Neural progenitor cell (in vitro differentiated cells): ENCODE measurements around the gene NXT1.

Experiments used
- CTCF ChIP-seq: fragments of 200-600 bp; sonication (generic); IDR thresholded peaks from 2 replicates; pipeline ENCODE4 v1.5.1; 2017; ENCODE audit warnings: antibody characterized with exemption, mild to moderate bottlenecking
- EZH2 ChIP-seq: fragments of 200-600 bp; sonication (generic); IDR thresholded peaks from 2 replicates; pipeline ENCODE4 v1.6.1; 2017; ENCODE audit warnings: antibody characterized with exemption, mild to moderate bottlenecking, moderate library complexity
- EZH2phosphoT487 ChIP-seq: fragments of 200-600 bp; sonication (generic); IDR thresholded peaks from 2 replicates; pipeline ENCODE4 v1.6.1; 2017; ENCODE audit warnings: antibody characterized with exemption

DNA sequence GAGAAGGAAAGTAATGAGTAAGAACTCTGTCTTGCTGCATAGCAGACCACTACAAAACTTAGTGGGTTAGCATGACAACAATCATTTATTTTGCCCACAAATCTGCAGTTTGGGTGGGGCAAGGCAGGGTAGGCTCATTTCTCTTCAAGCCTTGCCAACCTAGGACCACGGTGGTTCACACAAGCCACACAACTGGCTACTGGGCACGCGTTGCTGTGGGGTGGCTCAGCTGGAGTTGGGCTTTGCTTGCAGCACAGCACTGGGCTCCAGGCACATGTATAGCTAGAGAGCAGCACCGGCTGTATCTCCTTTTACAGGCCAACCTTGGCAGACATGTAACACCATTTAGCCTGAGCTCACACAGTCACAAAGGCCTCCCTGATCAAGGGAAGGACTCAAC, 4.6 kb upstream of the NXT1 start:
- TF ChIP-seq CTCF, result no peak
- TF ChIP-seq EZH2phosphoT487, result no peak
- TF ChIP-seq EZH2, result no peak
